Measurements from ENCODE around the gene SCG2.

Gene SCG2

DNA sequence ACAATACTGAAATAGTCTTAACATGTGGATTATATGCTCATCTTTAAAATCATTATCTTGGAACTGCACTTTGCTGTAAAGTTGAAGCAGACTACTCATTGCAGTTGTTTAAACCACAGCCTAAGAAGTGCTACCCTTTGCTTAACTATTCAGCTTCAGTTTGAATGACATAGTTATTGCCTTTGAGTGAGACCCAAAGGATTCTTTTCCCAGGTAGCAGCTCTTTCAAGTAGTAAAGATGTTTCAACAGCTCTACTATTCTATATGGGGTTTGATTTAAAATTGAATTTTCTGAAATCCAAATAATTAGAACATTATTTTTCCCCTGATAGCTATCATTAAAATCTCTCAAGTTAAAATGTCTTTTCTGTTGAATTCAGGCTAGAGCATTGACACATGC is 1.1 kb downstream of the SCG2 start:
- no peak for TF ChIP-seq EZH2phosphoT487 (IDR thresholded peaks at IDR 0.05; ENCODE audit: low read length)
- TF ChIP-seq, protein P1, sequence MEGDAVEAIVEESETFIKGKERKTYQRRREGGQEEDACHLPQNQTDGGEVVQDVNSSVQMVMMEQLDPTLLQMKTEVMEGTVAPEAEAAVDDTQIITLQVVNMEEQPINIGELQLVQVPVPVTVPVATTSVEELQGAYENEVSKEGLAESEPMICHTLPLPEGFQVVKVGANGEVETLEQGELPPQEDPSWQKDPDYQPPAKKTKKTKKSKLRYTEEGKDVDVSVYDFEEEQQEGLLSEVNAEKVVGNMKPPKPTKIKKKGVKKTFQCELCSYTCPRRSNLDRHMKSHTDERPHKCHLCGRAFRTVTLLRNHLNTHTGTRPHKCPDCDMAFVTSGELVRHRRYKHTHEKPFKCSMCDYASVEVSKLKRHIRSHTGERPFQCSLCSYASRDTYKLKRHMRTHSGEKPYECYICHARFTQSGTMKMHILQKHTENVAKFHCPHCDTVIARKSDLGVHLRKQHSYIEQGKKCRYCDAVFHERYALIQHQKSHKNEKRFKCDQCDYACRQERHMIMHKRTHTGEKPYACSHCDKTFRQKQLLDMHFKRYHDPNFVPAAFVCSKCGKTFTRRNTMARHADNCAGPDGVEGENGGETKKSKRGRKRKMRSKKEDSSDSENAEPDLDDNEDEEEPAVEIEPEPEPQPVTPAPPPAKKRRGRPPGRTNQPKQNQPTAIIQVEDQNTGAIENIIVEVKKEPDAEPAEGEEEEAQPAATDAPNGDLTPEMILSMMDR (IDR thresholded peaks at IDR 0.05; ENCODE audit: low read length), result no peak
- TF ChIP-seq EZH2 (optimal IDR thresholded peaks at IDR 0.05; ENCODE audit: low read depth, low read length), result no peak
- DNase-seq, result no peak
- H3K79me2 ChIP-seq (ENCODE audit: low read length), result no peaks in the 10 kb centered on the region
- no peak overlapping the region for H3K9ac ChIP-seq (ENCODE audit: low read length)
- H3K4me2 ChIP-seq (ENCODE audit: low read depth, low read length), result no peak overlapping the region
- H3K4me3 ChIP-seq (ENCODE audit: low read length), result no peak overlapping the region
- no peak overlapping the region for H2AFZ ChIP-seq (ENCODE audit: low read length)
- no peaks in the 10 kb centered on the region for H3K27me3 ChIP-seq (replicated peaks; ENCODE audit: insufficient read depth, low read length)
- no peaks in the 10 kb centered on the region for H4K20me1 ChIP-seq (ENCODE audit: insufficient read depth, low read length)
- H3K27ac ChIP-seq (ENCODE audit: low read length), result no peak overlapping the region
- no peaks in the 10 kb centered on the region for H3K9me2 ChIP-seq (replicated peaks; ENCODE audit: insufficient read depth, low read length)
- H3F3A ChIP-seq (ENCODE audit: insufficient read depth, low read length), result no peaks in the 10 kb centered on the region
- no peaks in the 10 kb centered on the region for H3K9me3 ChIP-seq (replicated peaks; ENCODE audit: insufficient read depth, low read length)
- H3K36me3 ChIP-seq (replicated peaks; ENCODE audit: insufficient read depth, low read length), result no peaks in the 10 kb centered on the region
- no peaks in the 10 kb centered on the region for H3K4me1 ChIP-seq (ENCODE audit: low read length)

DNA sequence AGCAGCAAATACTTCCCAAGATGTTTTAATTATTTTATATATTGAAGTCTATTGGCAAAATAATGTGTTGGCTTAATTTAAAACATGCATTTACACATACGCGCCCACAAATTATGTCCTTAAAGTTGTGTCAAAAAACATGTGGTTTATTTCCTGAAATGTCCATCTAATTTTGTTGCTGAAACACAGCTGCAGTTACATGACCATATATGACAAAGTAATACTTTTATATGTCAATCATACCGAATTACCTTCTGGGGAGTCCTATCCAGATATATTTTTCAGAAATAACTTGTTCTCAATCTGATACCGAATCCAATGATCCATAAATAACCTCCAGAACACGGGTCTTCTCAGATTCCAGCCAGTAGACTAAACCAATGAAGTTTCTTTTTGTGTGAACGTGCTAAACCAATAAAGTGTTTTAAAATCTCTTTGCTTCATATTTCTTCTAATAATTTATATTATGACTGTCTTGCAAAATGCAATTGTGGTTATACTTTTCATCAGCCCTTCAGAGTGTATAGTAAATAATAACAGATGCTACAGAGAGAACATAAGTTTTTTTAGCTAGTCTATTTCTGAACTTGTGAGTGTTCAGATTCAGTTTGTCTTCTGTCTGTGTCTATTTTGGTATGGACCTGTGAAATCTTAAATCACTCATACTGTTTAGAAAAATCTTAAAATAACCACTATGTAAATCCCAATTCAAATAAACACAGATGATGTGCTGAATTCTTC is 2.4 kb downstream of the SCG2 start:
- TF ChIP-seq, protein P1 (IDR thresholded peaks at IDR 0.05; ENCODE audit: low read length), result no peak
- TF ChIP-seq EZH2 (optimal IDR thresholded peaks at IDR 0.05; ENCODE audit: low read depth, low read length) (no peak), EZH2phosphoT487 (IDR thresholded peaks at IDR 0.05; ENCODE audit: low read length) (no peak)
- Histone ChIP-seq H2AFZ (ENCODE audit: low read length) (no peak overlapping the region), H3K4me2 (ENCODE audit: low read depth, low read length) (no peak overlapping the region), H3K9me2 (replicated peaks; ENCODE audit: insufficient read depth, low read length) (no peaks in the 10 kb centered on the region), H3K9me3 (replicated peaks; ENCODE audit: insufficient read depth, low read length) (no peaks in the 10 kb centered on the region), H3K4me1 (ENCODE audit: low read length) (no peaks in the 10 kb centered on the region), H3K27me3 (replicated peaks; ENCODE audit: insufficient read depth, low read length) (no peaks in the 10 kb centered on the region), H3K79me2 (ENCODE audit: low read length) (no peaks in the 10 kb centered on the region), H3F3A (ENCODE audit: insufficient read depth, low read length) (no peaks in the 10 kb centered on the region), H3K9ac (ENCODE audit: low read length) (no peak overlapping the region), H4K20me1 (ENCODE audit: insufficient read depth, low read length) (no peaks in the 10 kb centered on the region), H3K36me3 (replicated peaks; ENCODE audit: insufficient read depth, low read length) (no peaks in the 10 kb centered on the region), H3K27ac (ENCODE audit: low read length) (no peak overlapping the region), H3K4me3 (ENCODE audit: low read length) (no peak overlapping the region)
- DNase-seq, result no peak

DNA sequence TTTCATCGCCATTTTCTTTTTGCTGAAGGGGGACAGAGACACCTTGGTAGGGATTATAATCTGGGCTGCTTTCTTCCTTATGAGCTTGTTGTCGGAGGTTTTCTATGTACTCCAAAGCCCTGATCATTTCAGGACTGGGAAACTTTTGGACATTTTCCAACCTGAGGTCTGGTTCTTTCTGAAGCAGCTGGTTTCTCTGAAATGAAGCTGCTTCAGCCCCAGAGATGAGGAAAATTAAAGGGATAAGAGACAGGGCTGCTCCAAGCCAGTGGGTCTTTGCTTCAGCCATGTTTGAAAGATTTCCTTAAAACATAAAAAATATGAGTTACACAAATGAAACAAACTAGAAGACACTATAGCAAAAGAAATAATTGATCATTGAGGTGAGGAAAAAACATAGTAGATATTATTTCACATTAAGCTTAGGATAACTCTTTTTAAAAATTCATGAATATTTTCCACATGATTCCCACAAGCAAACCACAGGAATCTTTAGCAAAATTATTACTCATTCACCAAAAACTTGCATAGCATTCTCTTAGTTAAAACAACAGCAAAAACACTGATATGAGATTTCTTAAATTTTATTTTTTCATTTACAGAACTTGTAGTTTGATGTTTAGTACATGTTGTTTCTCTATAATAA is 3.0 kb downstream of the SCG2 start:
- Histone ChIP-seq H3K4me2 (ENCODE audit: low read depth, low read length) (no peak overlapping the region), H3K36me3 (replicated peaks; ENCODE audit: insufficient read depth, low read length) (no peaks in the 10 kb centered on the region), H3K4me1 (ENCODE audit: low read length) (no peaks in the 10 kb centered on the region), H3K4me3 (ENCODE audit: low read length) (no peak overlapping the region), H3K9me2 (replicated peaks; ENCODE audit: insufficient read depth, low read length) (no peaks in the 10 kb centered on the region), H3K9me3 (replicated peaks; ENCODE audit: insufficient read depth, low read length) (no peaks in the 10 kb centered on the region), H3K79me2 (ENCODE audit: low read length) (no peaks in the 10 kb centered on the region), H3K27me3 (replicated peaks; ENCODE audit: insufficient read depth, low read length) (no peaks in the 10 kb centered on the region), H2AFZ (ENCODE audit: low read length) (no peak overlapping the region), H3K9ac (ENCODE audit: low read length) (no peak overlapping the region), H3F3A (ENCODE audit: insufficient read depth, low read length) (no peaks in the 10 kb centered on the region), H4K20me1 (ENCODE audit: insufficient read depth, low read length) (no peaks in the 10 kb centered on the region), H3K27ac (ENCODE audit: low read length) (no peak overlapping the region)
- TF ChIP-seq EZH2 (optimal IDR thresholded peaks at IDR 0.05; ENCODE audit: low read depth, low read length) (no peak), EZH2phosphoT487 (IDR thresholded peaks at IDR 0.05; ENCODE audit: low read length) (no peak)
- TF ChIP-seq, protein P1 (IDR thresholded peaks at IDR 0.05; ENCODE audit: low read length), result no peak
- no peak for DNase-seq

All from MM.1S (cell line).